ENCODE measurements around the gene BACE1-AS.

Gene BACE1-AS

GRCh38 chr11:117292616-117293015 lies 1.5 kb downstream of the BACE1-AS start:
- no peak for DNase-seq (ENCODE audit: low read depth, low spot score)

- no peak for DNase-seq (ENCODE audit: low read depth, low spot score)
These were observed 4.4 kb downstream of the BACE1-AS start for GRCh38 chr11:117295438-117296137.

- no peak for DNase-seq (ENCODE audit: low read depth, low spot score)
These were observed 5.7 kb downstream of the BACE1-AS start for GRCh38 chr11:117296881-117297280.

GRCh38 chr11:117298195-117298594 lies 7.0 kb downstream of the BACE1-AS start:
- DNase-seq (ENCODE audit: low read depth, low spot score): no peak

GRCh38 chr11:117299351-117300282 lies 8.5 kb downstream of the BACE1-AS start:
- no peak for DNase-seq (ENCODE audit: low read depth, low spot score)

GRCh38 chr11:117300283-117300663 lies 9.1 kb downstream of the BACE1-AS start:
- no peak for DNase-seq (ENCODE audit: low read depth, low spot score)

GRCh38 chr11:117300773-117301172 lies 9.6 kb downstream of the BACE1-AS start:
- DNase-seq (ENCODE audit: low read depth, low spot score): no peak

- no peak for DNase-seq (ENCODE audit: low read depth, low spot score)
These were observed 11.1 kb downstream of the BACE1-AS start for GRCh38 chr11:117302228-117302627.

- no peak for DNase-seq (ENCODE audit: low read depth, low spot score)
These were observed 12.0 kb downstream of the BACE1-AS start for GRCh38 chr11:117303101-117303500.

- no peak for DNase-seq (ENCODE audit: low read depth, low spot score)
These were observed 12.6 kb downstream of the BACE1-AS start for GRCh38 chr11:117303646-117304315.

GRCh38 chr11:117305145-117305544 lies 14.0 kb downstream of the BACE1-AS start:
- DNase-seq (ENCODE audit: low read depth, low spot score): no peak

- DNase-seq (ENCODE audit: low read depth, low spot score): no peak
These were observed 18.2 kb downstream of the BACE1-AS start for GRCh38 chr11:117309310-117309709.

- DNase-seq (ENCODE audit: low read depth, low spot score): no peak
These were observed 21.9 kb downstream of the BACE1-AS start for GRCh38 chr11:117313091-117313490.

- DNase-seq (ENCODE audit: low read depth, low spot score): no peak
These were observed 23.0 kb downstream of the BACE1-AS start for GRCh38 chr11:117313828-117314768.

- no peak for DNase-seq (ENCODE audit: low read depth, low spot score)
These were observed 23.7 kb downstream of the BACE1-AS start for GRCh38 chr11:117314840-117315239.

GRCh38 chr11:117315285-117316196 lies 24.4 kb downstream of the BACE1-AS start:
- DNase-seq (ENCODE audit: low read depth, low spot score): no peak

GRCh38 chr11:117316197-117316961 lies 25.2 kb downstream of the BACE1-AS start, which contains the start of gene BACE1:
BACE1 (minus strand) TSS chr11:117316256; CDS start chr11:117315795, 461 bp downstream.
- DNase-seq (ENCODE audit: low read depth, low spot score): peak; percentile 63

GRCh38 chr11:117318738-117319137 lies 27.6 kb downstream of the BACE1-AS start:
- DNase-seq (ENCODE audit: low read depth, low spot score): no peak

GRCh38 chr11:117319214-117319840 lies 28.2 kb downstream of the BACE1-AS start:
- no peak for DNase-seq (ENCODE audit: low read depth, low spot score)
